GM23338 (cell line): ENCODE data around the gene ZNRD2. TPM values are rescaled to one million over a fixed set of nuclear protein-coding genes. Genes with fewer than 3 reads are reported as not detected.

Experiments used
- ATAC-seq: fragments of 200-7000 bp; cut with Tn5 transposase; 3 replicates; pipeline ENCODE4 v1.9.1; 2020
- DNase-seq: peaks from one replicate; pipeline ENCODE4 v3.0.0-alpha.2; 2015; ENCODE audit warnings: low spot score
- H2AFZ ChIP-seq: fragments of 200-600 bp; sonication (generic); 2 replicates; pipeline ENCODE4 v1.8.0; 2016; ENCODE audit warnings: antibody characterized with exemption, mild to moderate bottlenecking, moderate library complexity
- H3F3A ChIP-seq: fragments of 200-600 bp; sonication (generic); replicated peaks from 2 replicates; pipeline ENCODE4 v1.8.0; 2017; ENCODE audit warnings: antibody characterized with exemption, mixed run types, low read depth
- H3K27ac ChIP-seq: fragments of 200-600 bp; sonication (generic); 2 replicates; pipeline ENCODE4 v1.6.1; 2016; ENCODE audit warnings: low read depth
- H3K27me3 ChIP-seq: fragments of 200-600 bp; sonication (generic); 2 replicates; pipeline ENCODE4 v1.8.0; 2016; ENCODE audit warnings: mild to moderate bottlenecking, mixed run types, moderate library complexity; ENCODE audit not compliant: insufficient read depth
- H3K36me3 ChIP-seq: fragments of 200-600 bp; sonication (generic); 2 replicates; pipeline ENCODE4 v1.8.0; 2016; ENCODE audit warnings: mild to moderate bottlenecking; ENCODE audit not compliant: insufficient read depth
- H3K4me1 ChIP-seq: fragments of 200-600 bp; sonication (generic); 2 replicates; pipeline ENCODE4 v1.8.0; 2016; ENCODE audit warnings: mild to moderate bottlenecking, moderate library complexity; ENCODE audit not compliant: insufficient read depth
- H3K4me2 ChIP-seq: fragments of 200-600 bp; sonication (generic); 2 replicates; pipeline ENCODE4 v1.7.1; 2017; ENCODE audit warnings: mixed run types
- H3K4me3 ChIP-seq: fragments of 200-600 bp; sonication (generic); 2 replicates; pipeline ENCODE4 v1.6.1; 2016; ENCODE audit warnings: mixed run types
- H3K79me2 ChIP-seq: fragments of 200-600 bp; sonication (generic); replicated peaks from 2 replicates; pipeline ENCODE4 v1.8.0; 2017; ENCODE audit warnings: mild to moderate bottlenecking; ENCODE audit not compliant: insufficient read depth
- H3K9me2 ChIP-seq: fragments of 200-600 bp; sonication (generic); 2 replicates; pipeline ENCODE4 v1.8.0; 2017; ENCODE audit not compliant: insufficient read depth
- H4K20me1 ChIP-seq: fragments of 200-600 bp; sonication (generic); replicated peaks from 2 replicates; pipeline ENCODE4 v1.8.0; 2017; ENCODE audit warnings: mild to moderate bottlenecking; ENCODE audit not compliant: insufficient read depth
- H3K27ac Mint-ChIP-seq: 2 replicates; pipeline ENCODE4 v1.8.0; 2020; ENCODE audit warnings: inconsistent platforms, mild to moderate bottlenecking, moderate library complexity, mixed read lengths
- H3K27me3 Mint-ChIP-seq: 3 replicates; pipeline ENCODE4 v1.8.0; 2022; ENCODE audit warnings: low read depth, mild to moderate bottlenecking, moderate library complexity, mixed read lengths, inconsistent platforms; ENCODE audit not compliant: insufficient read depth, poor library complexity
- H3K36me3 Mint-ChIP-seq: 3 replicates; pipeline ENCODE4 v1.8.0; 2021; ENCODE audit warnings: low read depth, mild to moderate bottlenecking, inconsistent platforms, moderate library complexity, mixed read lengths
- H3K4me1 Mint-ChIP-seq: 3 replicates; pipeline ENCODE4 v1.8.0; 2020; ENCODE audit warnings: mild to moderate bottlenecking, inconsistent platforms, mixed read lengths
- H3K4me3 Mint-ChIP-seq: 3 replicates; pipeline ENCODE4 v1.8.0; 2021; ENCODE audit warnings: moderate library complexity, mild to moderate bottlenecking, inconsistent platforms, mixed read lengths
- H3K9me3 Mint-ChIP-seq: 3 replicates; pipeline ENCODE4 v1.8.0; 2020; ENCODE audit warnings: moderate library complexity, mild to moderate bottlenecking, inconsistent platforms, mixed read lengths
- CREB1 ChIP-seq: fragments of 250-450 bp; sonication (Bioruptor Pico); IDR thresholded peaks from 2 replicates; pipeline ENCODE4 v1.5.0; 2020; ENCODE audit warnings: low read depth, mild to moderate bottlenecking, moderate library complexity
- JUNB ChIP-seq: IDR thresholded peaks from one replicate; pipeline ENCODE4 v1.6.1; 2016; ENCODE audit warnings: antibody characterized with exemption; ENCODE audit not compliant: unreplicated experiment
- NANOG ChIP-seq: IDR thresholded peaks from 2 replicates; pipeline ENCODE4 v1.6.1; 2016; ENCODE audit warnings: antibody characterized with exemption, borderline replicate concordance
- STAT1 ChIP-seq: IDR thresholded peaks from one replicate; pipeline ENCODE4 v1.6.1; 2016; ENCODE audit warnings: antibody characterized with exemption; ENCODE audit not compliant: unreplicated experiment
- ZNF114 ChIP-seq: fragments of 250-450 bp; sonication (Bioruptor Pico); IDR thresholded peaks from 2 replicates; pipeline ENCODE4 v1.5.0; 2020; ENCODE audit warnings: mild to moderate bottlenecking, moderate library complexity
- ZNF331 ChIP-seq: fragments of 250-450 bp; sonication (Bioruptor Pico); IDR thresholded peaks from 2 replicates; pipeline ENCODE4 v1.5.0; 2020; ENCODE audit warnings: low read depth, mild to moderate bottlenecking, moderate library complexity
- polyA plus RNA-seq: library from polyadenylated mRNA; unstranded; fragments of >200 nt; fragmentation: Nextera tagmentation; extraction: Ambion mirVana; gene quantifications from 2 replicates; pipeline ENCODE4 v1.2.1, GENCODE V29; 2016
- total RNA-seq: library from RNA; depleted of rRNA; stranded (reverse); fragments of >200 nt; shearing (Covaris generic); gene quantifications from 2 replicates; pipeline ENCODE4 v1.2.3, GENCODE V29; 2014
- TF ChIP-seq, protein P1 (sequence below): IDR thresholded peaks from one replicate; pipeline ENCODE4 v1.6.1; 2018; ENCODE audit warnings: antibody characterized with exemption; ENCODE audit not compliant: unreplicated experiment
- TF ChIP-seq, protein P2 (sequence below): IDR thresholded peaks from 2 replicates; pipeline ENCODE4 v1.6.1; 2016; ENCODE audit warnings: antibody characterized with exemption
- TF ChIP-seq, protein P3 (sequence below): fragments of 250-450 bp; sonication (Bioruptor Pico); IDR thresholded peaks from 2 replicates; pipeline ENCODE4 v1.5.0; 2020; ENCODE audit warnings: mild to moderate bottlenecking, moderate library complexity

ZNRD2 gene
- total and polyA plus RNA-seq, 2 experiments from 2014 or later, result 78.6 to 148 TPM

DNA sequence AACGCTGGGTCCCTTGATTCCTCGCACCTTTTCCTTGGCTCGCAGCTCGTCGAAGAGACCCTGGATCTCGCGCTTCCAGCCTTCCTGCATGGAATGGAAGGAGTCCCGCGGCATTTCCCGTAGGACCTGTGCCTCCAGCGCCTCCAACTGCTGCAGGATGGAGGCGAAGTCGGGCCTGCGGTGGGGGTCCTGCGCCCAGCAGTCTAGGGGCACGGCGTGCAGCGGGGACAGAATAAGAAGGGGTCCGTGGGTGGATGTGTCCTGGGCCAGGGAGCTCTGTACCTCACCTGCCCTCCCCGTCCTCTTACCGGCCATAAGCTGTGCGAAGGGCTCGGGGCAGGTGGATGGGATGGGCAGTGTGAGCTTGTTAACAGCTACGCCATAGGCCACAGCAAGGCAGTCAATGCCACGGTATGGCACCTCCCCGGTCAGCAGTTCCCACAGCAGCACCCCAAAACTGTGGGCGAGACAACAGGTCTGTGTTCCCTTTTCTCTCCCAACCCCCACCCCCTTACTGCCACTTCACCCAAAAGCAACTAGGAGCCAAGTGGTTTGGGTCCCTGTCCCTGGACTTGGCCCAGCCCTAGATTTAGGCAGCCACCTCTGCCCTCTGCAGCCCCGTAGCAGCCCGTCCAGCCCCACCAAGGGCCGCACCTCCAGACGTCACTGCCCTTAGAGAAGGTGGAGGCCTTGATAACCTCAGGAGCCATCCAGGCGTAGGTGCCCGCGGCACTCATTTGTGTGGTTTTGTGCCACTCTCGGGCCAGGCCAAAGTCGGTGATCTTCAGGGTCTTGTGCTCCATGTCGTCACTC lies 37.5 kb downstream of the ZNRD2 start:
- Mint-ChIP-seq H3K27me3 (peaks cover 21% of the 10 kb centered on the region), H3K4me1 (peaks cover 17% of the 10 kb centered on the region), H3K36me3 (peaks cover 20% of the 10 kb centered on the region), H3K9me3 (no peaks in the 10 kb centered on the region), H3K4me3 (peak overlapping the region; percentile 70), H3K27ac (no peak overlapping the region)
- DNase-seq, result no peak
- H2AFZ ChIP-seq, result peak overlapping the region; percentile 86; the same call in 1 of the 2 replicates
- peak; percentile 13 for ATAC-seq
- peak overlapping the region; percentile 78; the same call in 1 of the 2 replicates for H3K27ac ChIP-seq
- peaks cover 8% of the 10 kb centered on the region; the same call in 1 of the 2 replicates for H3K79me2 ChIP-seq
- H3K4me1 ChIP-seq, result peaks cover 21% of the 10 kb centered on the region
- no peaks in the 10 kb centered on the region for H3K9me2 ChIP-seq
- H3K4me2 ChIP-seq, result peak overlapping the region; percentile 81
- H3F3A ChIP-seq, result peaks cover 21% of the 10 kb centered on the region
- H3K27me3 ChIP-seq, result no peaks in the 10 kb centered on the region
- TF ChIP-seq, protein P1, sequence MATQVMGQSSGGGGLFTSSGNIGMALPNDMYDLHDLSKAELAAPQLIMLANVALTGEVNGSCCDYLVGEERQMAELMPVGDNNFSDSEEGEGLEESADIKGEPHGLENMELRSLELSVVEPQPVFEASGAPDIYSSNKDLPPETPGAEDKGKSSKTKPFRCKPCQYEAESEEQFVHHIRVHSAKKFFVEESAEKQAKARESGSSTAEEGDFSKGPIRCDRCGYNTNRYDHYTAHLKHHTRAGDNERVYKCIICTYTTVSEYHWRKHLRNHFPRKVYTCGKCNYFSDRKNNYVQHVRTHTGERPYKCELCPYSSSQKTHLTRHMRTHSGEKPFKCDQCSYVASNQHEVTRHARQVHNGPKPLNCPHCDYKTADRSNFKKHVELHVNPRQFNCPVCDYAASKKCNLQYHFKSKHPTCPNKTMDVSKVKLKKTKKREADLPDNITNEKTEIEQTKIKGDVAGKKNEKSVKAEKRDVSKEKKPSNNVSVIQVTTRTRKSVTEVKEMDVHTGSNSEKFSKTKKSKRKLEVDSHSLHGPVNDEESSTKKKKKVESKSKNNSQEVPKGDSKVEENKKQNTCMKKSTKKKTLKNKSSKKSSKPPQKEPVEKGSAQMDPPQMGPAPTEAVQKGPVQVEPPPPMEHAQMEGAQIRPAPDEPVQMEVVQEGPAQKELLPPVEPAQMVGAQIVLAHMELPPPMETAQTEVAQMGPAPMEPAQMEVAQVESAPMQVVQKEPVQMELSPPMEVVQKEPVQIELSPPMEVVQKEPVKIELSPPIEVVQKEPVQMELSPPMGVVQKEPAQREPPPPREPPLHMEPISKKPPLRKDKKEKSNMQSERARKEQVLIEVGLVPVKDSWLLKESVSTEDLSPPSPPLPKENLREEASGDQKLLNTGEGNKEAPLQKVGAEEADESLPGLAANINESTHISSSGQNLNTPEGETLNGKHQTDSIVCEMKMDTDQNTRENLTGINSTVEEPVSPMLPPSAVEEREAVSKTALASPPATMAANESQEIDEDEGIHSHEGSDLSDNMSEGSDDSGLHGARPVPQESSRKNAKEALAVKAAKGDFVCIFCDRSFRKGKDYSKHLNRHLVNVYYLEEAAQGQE, result no peak
- TF ChIP-seq ZNF114 (CRISPR knock-in tag) (no peak), CREB1 (CRISPR knock-in tag) (no peak), STAT1 (no peak), NANOG (no peak), JUNB (no peak)
- TF ChIP-seq, protein P2, sequence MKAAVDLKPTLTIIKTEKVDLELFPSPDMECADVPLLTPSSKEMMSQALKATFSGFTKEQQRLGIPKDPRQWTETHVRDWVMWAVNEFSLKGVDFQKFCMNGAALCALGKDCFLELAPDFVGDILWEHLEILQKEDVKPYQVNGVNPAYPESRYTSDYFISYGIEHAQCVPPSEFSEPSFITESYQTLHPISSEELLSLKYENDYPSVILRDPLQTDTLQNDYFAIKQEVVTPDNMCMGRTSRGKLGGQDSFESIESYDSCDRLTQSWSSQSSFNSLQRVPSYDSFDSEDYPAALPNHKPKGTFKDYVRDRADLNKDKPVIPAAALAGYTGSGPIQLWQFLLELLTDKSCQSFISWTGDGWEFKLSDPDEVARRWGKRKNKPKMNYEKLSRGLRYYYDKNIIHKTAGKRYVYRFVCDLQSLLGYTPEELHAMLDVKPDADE, result no peak
- H3K4me3 ChIP-seq, result peak overlapping the region; percentile 63
- H4K20me1 ChIP-seq, result no peaks in the 10 kb centered on the region; the same call in 1 of the 2 replicates
- no peaks in the 10 kb centered on the region for H3K36me3 ChIP-seq

DNA sequence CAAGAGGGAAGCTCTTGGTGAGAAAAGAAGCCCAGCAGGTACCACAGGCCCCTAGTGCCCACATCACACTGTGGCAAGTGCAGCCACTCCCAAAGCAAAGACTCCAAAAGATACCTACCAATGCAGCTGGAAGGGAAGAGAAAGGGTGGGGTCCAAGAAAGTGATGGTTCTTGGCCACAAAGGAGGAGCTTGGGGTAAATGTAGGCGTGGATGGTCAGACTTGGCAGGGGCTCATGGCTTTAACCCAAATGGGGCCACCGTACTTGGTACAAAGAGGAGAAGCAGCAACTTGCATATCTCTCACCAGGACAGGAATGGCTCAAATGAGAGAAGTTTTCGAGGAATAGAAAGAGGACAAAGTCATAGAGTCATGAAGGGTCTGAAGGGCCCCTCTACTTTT lies 39.0 kb downstream of the ZNRD2 start:
- Histone ChIP-seq H3K79me2 (peaks cover 11% of the 10 kb centered on the region; the same call in 1 of the 2 replicates), H3F3A (peaks cover 21% of the 10 kb centered on the region), H4K20me1 (no peaks in the 10 kb centered on the region; the same call in 1 of the 2 replicates), H3K4me2 (no peak overlapping the region), H3K4me1 (peaks cover 21% of the 10 kb centered on the region), H3K4me3 (no peak overlapping the region), H3K27ac (no peak overlapping the region), H3K9me2 (no peaks in the 10 kb centered on the region), H2AFZ (no peak overlapping the region), H3K36me3 (no peaks in the 10 kb centered on the region), H3K27me3 (no peaks in the 10 kb centered on the region)
- ATAC-seq (no peak), DNase-seq (no peak)
- Mint-ChIP-seq H3K4me3 (no peak overlapping the region; the same call in 2 of the 3 replicates), H3K36me3 (peaks cover 12% of the 10 kb centered on the region; the same call in 2 of the 3 replicates), H3K27ac (no peak overlapping the region), H3K27me3 (peaks cover 20% of the 10 kb centered on the region), H3K9me3 (no peaks in the 10 kb centered on the region), H3K4me1 (peaks cover 17% of the 10 kb centered on the region)
- TF ChIP-seq, protein P2, result no peak
- TF ChIP-seq, protein P3, sequence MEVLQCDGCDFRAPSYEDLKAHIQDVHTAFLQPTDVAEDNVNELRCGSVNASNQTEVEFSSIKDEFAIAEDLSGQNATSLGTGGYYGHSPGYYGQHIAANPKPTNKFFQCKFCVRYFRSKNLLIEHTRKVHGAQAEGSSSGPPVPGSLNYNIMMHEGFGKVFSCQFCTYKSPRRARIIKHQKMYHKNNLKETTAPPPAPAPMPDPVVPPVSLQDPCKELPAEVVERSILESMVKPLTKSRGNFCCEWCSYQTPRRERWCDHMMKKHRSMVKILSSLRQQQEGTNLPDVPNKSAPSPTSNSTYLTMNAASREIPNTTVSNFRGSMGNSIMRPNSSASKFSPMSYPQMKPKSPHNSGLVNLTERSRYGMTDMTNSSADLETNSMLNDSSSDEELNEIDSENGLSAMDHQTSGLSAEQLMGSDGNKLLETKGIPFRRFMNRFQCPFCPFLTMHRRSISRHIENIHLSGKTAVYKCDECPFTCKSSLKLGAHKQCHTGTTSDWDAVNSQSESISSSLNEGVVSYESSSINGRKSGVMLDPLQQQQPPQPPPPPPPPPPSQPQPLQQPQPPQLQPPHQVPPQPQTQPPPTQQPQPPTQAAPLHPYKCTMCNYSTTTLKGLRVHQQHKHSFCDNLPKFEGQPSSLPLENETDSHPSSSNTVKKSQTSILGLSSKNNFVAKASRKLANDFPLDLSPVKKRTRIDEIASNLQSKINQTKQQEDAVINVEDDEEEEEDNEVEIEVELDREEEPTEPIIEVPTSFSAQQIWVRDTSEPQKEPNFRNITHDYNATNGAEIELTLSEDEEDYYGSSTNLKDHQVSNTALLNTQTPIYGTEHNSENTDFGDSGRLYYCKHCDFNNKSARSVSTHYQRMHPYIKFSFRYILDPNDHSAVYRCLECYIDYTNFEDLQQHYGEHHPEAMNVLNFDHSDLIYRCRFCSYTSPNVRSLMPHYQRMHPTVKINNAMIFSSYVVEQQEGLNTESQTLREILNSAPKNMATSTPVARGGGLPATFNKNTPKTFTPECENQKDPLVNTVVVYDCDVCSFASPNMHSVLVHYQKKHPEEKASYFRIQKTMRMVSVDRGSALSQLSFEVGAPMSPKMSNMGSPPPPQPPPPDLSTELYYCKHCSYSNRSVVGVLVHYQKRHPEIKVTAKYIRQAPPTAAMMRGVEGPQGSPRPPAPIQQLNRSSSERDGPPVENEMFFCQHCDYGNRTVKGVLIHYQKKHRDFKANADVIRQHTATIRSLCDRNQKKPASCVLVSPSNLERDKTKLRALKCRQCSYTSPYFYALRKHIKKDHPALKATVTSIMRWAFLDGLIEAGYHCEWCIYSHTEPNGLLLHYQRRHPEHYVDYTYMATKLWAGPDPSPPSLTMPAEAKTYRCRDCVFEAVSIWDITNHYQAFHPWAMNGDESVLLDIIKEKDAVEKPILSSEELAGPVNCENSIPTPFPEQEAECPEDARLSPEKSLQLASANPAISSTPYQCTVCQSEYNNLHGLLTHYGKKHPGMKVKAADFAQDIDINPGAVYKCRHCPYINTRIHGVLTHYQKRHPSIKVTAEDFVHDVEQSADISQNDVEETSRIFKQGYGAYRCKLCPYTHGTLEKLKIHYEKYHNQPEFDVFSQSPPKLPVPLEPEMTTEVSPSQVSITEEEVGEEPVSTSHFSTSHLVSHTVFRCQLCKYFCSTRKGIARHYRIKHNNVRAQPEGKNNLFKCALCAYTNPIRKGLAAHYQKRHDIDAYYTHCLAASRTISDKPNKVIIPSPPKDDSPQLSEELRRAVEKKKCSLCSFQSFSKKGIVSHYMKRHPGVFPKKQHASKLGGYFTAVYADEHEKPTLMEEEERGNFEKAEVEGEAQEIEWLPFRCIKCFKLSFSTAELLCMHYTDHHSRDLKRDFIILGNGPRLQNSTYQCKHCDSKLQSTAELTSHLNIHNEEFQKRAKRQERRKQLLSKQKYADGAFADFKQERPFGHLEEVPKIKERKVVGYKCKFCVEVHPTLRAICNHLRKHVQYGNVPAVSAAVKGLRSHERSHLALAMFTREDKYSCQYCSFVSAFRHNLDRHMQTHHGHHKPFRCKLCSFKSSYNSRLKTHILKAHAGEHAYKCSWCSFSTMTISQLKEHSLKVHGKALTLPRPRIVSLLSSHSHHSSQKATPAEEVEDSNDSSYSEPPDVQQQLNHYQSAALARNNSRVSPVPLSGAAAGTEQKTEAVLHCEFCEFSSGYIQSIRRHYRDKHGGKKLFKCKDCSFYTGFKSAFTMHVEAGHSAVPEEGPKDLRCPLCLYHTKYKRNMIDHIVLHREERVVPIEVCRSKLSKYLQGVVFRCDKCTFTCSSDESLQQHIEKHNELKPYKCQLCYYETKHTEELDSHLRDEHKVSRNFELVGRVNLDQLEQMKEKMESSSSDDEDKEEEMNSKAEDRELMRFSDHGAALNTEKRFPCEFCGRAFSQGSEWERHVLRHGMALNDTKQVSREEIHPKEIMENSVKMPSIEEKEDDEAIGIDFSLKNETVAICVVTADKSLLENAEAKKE (CRISPR knock-in tag), result no peak
- TF ChIP-seq ZNF331, result no peak
